ENCODE results near the gene WFIKKN1.
A peak's percentile ranks its signal among the peaks of the same experiment; 100 is the strongest.

Gene WFIKKN1

GRCh38 chr16:589658-590187, 41.1 kb upstream of the WFIKKN1 start, which contains the start of gene RAB40C (continued):
- peak; percentile 96 for TF ChIP-seq PRDM10 (tag by site-specific recombination; IDR thresholded peaks at IDR 0.05)
- no peak for TF ChIP-seq ZNF114 (tag by site-specific recombination; IDR thresholded peaks at IDR 0.05)
- TF ChIP-seq KLF10 (tag by site-specific recombination; IDR thresholded peaks at IDR 0.05): peak; percentile 83
- TF ChIP-seq ZNF223 (tag by site-specific recombination; IDR thresholded peaks at IDR 0.05): no peak
- no peak for TF ChIP-seq ZIC2 (tag by site-specific recombination; IDR thresholded peaks at IDR 0.05)
- no peak for TF ChIP-seq ZNF155 (tag by site-specific recombination; IDR thresholded peaks at IDR 0.05)
- TF ChIP-seq KLF1 (tag by site-specific recombination; IDR thresholded peaks at IDR 0.05): peak; percentile 75; the same call in 1 of the 2 replicates
- no peak for TF ChIP-seq SALL2 (tag by site-specific recombination; IDR thresholded peaks at IDR 0.05; ENCODE audit: borderline replicate concordance)
- TF ChIP-seq GLIS2 (tag by site-specific recombination; IDR thresholded peaks at IDR 0.05): peak; percentile 97
- TF ChIP-seq ZBTB10 (tag by site-specific recombination; IDR thresholded peaks at IDR 0.05): no peak
- TF ChIP-seq ZSCAN23 (tag by site-specific recombination; IDR thresholded peaks at IDR 0.05): no peak
- TF ChIP-seq ZNF266 (tag by site-specific recombination; IDR thresholded peaks at IDR 0.05; ENCODE audit: low read depth): no peak
- 0 out of 2 replicates have a peak, but pooled peaks have one; percentile 4 for TF ChIP-seq ZNF501 (tag by site-specific recombination; IDR thresholded peaks at IDR 0.05)
- TF ChIP-seq ZNF248 (tag by site-specific recombination; IDR thresholded peaks at IDR 0.05): no peak
- TF ChIP-seq ZNF639 (tag by site-specific recombination; IDR thresholded peaks at IDR 0.05): no peak

GRCh38 chr16:590188-590814, 40.5 kb upstream of the WFIKKN1 start:
- POLR2A ChIA-PET: interaction anchor here (0.7 to 1.4 kb wide), 2 partner anchors 21 to 63 kb away, joined by 3 to 4 read pairs; partner anchors contain the start of gene CAPN15
- CTCF ChIA-PET: interaction anchor here (0.6 to 0.9 kb wide), 2 partner anchors 11 to 46 kb away, joined by 3 to 5 read pairs; partner anchors contain the start of gene METTL26
- Histone ChIP-seq H3K27ac (ENCODE audit: extremely low read depth, low read depth, low read length) (peak overlapping the region; percentile 56; the same call in 1 of the 2 replicates), H3K4me1 (ENCODE audit: control insufficient read depth, insufficient read depth, low read length) (peaks cover 14% of the 10 kb centered on the region), H3K9me3 (ENCODE audit: control insufficient read depth, insufficient read depth, low read depth, low read length) (no peaks in the 10 kb centered on the region), H3K36me3 (ENCODE audit: control insufficient read depth in 2 of 2, insufficient read depth in 1 of 2, low read length in 2 of 2) (no peaks in the 10 kb centered on the region), H3K4me3 (ENCODE audit: low read depth, low read length) (peak overlapping the region; percentile 69)
- TF ChIP-seq ZNF664 (tag by site-specific recombination; IDR thresholded peaks at IDR 0.05): no peak
- TF ChIP-seq ZNF133 (tag by site-specific recombination; IDR thresholded peaks at IDR 0.05): no peak
- TF ChIP-seq EGR2 (tag by site-specific recombination; IDR thresholded peaks at IDR 0.05; ENCODE audit: low read depth): no peak
- TF ChIP-seq ZNF704 (tag by site-specific recombination; IDR thresholded peaks at IDR 0.05): no peak
- TF ChIP-seq KLF10 (tag by site-specific recombination; IDR thresholded peaks at IDR 0.05): no peak; the same call in 1 of the 2 replicates
- no peak for TF ChIP-seq ZNF23 (tag by site-specific recombination; IDR thresholded peaks at IDR 0.05; ENCODE audit: borderline replicate concordance)
- TF ChIP-seq ZNF707 (tag by site-specific recombination; IDR thresholded peaks at IDR 0.05): no peak
- peak; percentile 32; the same call in 1 of the 2 replicates for TF ChIP-seq IKZF3 (tag by site-specific recombination; IDR thresholded peaks at IDR 0.05)
- no peak for TF ChIP-seq ZNF138 (tag by site-specific recombination; IDR thresholded peaks at IDR 0.05; ENCODE audit: borderline replicate concordance)
- TF ChIP-seq ZNF169 (tag by site-specific recombination; IDR thresholded peaks at IDR 0.05): no peak
- no peak for TF ChIP-seq BCL11A (tag by site-specific recombination; IDR thresholded peaks at IDR 0.05; ENCODE audit: low read depth)
- TF ChIP-seq ZFHX2 (tag by site-specific recombination; conservative IDR thresholded peaks at IDR 0.05): no peak; the same call in none of the 2 replicates
- TF ChIP-seq ZNF146 (tag by site-specific recombination; IDR thresholded peaks at IDR 0.05): no peak
- no peak for TF ChIP-seq ZNF768 (tag by site-specific recombination; IDR thresholded peaks at IDR 0.05)
- TF ChIP-seq ZNF549 (tag by site-specific recombination; IDR thresholded peaks at IDR 0.05): no peak

Measured in HEK293 (cell line).